Mesenchymal stem cell (in vitro differentiated cells and primary cell): ENCODE results near the gene PYROXD2.

Experiments
- DNase-seq: peaks from one replicate; pipeline ENCODE4 v3.0.0-alpha.2; 2013
- H2AFZ ChIP-seq: one replicate; pipeline ENCODE4 v1.6.1; 2013; ENCODE audit warnings: low read depth, mild to moderate bottlenecking, control low read depth, inconsistent platforms, low read length, moderate library complexity
- H2AK5ac ChIP-seq: 2 replicates; pipeline ENCODE4 v1.6.1; 2013; ENCODE audit warnings: low read length, moderate library complexity, mild to moderate bottlenecking, inconsistent platforms; ENCODE audit not compliant: severe bottlenecking
- H2BK120ac ChIP-seq: one replicate; pipeline ENCODE4 v1.6.1; 2013; ENCODE audit warnings: low read depth, mild to moderate bottlenecking, inconsistent platforms, low read length, moderate library complexity
- H2BK12ac ChIP-seq, 2 experiments: one replicate each; pipeline ENCODE4 v1.6.1; 2013; ENCODE audit warnings: inconsistent platforms in 2 of 2, low read length in 2 of 2, mild to moderate bottlenecking in 2 of 2, moderate library complexity in 2 of 2, control low read depth in 1 of 2
- H2BK15ac ChIP-seq: one replicate; pipeline ENCODE4 v1.6.1; 2013; ENCODE audit warnings: mild to moderate bottlenecking, low read depth, inconsistent platforms; ENCODE audit not compliant: poor library complexity, severe bottlenecking
- H2BK5ac ChIP-seq: 2 replicates; pipeline ENCODE4 v1.6.1; 2013; ENCODE audit warnings: low read depth, mild to moderate bottlenecking, low read length, control low read depth, inconsistent platforms; ENCODE audit not compliant: poor library complexity, severe bottlenecking
- H3K14ac ChIP-seq, 2 experiments: one replicate each; pipeline ENCODE4 v1.6.1; 2013; ENCODE audit warnings: inconsistent platforms in 2 of 2, low read length in 2 of 2, control low read depth in 1 of 2, mild to moderate bottlenecking in 1 of 2, moderate library complexity in 1 of 2
- H3K18ac ChIP-seq, 2 experiments: one replicate each; pipeline ENCODE4 v1.6.1; 2013; ENCODE audit warnings: inconsistent platforms in 2 of 2, low read length in 2 of 2, control low read depth in 1 of 2, low read depth in 1 of 2, mild to moderate bottlenecking in 1 of 2
- H3K23ac ChIP-seq, 2 experiments: one replicate each; pipeline ENCODE4 v1.6.1; 2013; ENCODE audit warnings: inconsistent platforms in 2 of 2, low read length in 2 of 2, mild to moderate bottlenecking in 2 of 2, moderate library complexity in 2 of 2, control low read depth in 1 of 2
- H3K27ac ChIP-seq: 2 replicates; pipeline ENCODE4 v1.5.1; 2013; ENCODE audit warnings: mild to moderate bottlenecking, moderate library complexity, low read length, control low read depth, inconsistent platforms; ENCODE audit not compliant: poor library complexity, severe bottlenecking
- H3K27me3 ChIP-seq, 2 experiments: 2 replicates each; pipeline versions ENCODE4 v1.6.1 to v1.7.0; 2013; ENCODE audit warnings: low read length in 2 of 2, mild to moderate bottlenecking in 2 of 2, moderate library complexity in 2 of 2, control low read depth in 1 of 2, inconsistent platforms in 1 of 2; ENCODE audit not compliant: control insufficient read depth in 1 of 2, insufficient read depth in 1 of 2
- H3K36me3 ChIP-seq, 2 experiments: 2 replicates each; pipeline versions ENCODE4 v1.6.1 to v1.7.0; 2013; ENCODE audit warnings: low read length in 2 of 2, control low read depth in 1 of 2, inconsistent platforms in 1 of 2, low read depth in 1 of 2, mild to moderate bottlenecking in 1 of 2; ENCODE audit not compliant: insufficient read depth in 2 of 2, control insufficient read depth in 1 of 2
- H3K4ac ChIP-seq, 2 experiments: one replicate each; pipeline ENCODE4 v1.6.1; 2013; ENCODE audit warnings: inconsistent platforms in 2 of 2, low read length in 2 of 2, mild to moderate bottlenecking in 2 of 2, moderate library complexity in 2 of 2, control low read depth in 1 of 2, low read depth in 1 of 2
- H3K4me1 ChIP-seq: 2 replicates; pipeline ENCODE4 v1.6.1; 2013; ENCODE audit warnings: low read depth, low read length, control low read depth; ENCODE audit not compliant: control insufficient read depth, insufficient read depth
- H3K4me2 ChIP-seq: 2 replicates; pipeline ENCODE4 v1.6.1; 2013; ENCODE audit warnings: low read length, mild to moderate bottlenecking, inconsistent platforms; ENCODE audit not compliant: poor library complexity, severe bottlenecking
- H3K4me3 ChIP-seq, 2 experiments: 2 replicates each; pipeline versions ENCODE4 v1.5.1 to v1.7.0; 2013; ENCODE audit warnings: low read length in 2 of 2, mild to moderate bottlenecking in 2 of 2, control low read depth in 1 of 2, low read depth in 1 of 2; ENCODE audit not compliant: insufficient read depth in 1 of 2
- H3K79me1 ChIP-seq: replicated peaks from 2 replicates; pipeline ENCODE4 v1.6.1; 2013; ENCODE audit warnings: mild to moderate bottlenecking, control low read depth, low read length, inconsistent platforms; ENCODE audit not compliant: poor library complexity, severe bottlenecking
- H3K9ac ChIP-seq: 2 replicates; pipeline ENCODE4 v1.7.0; 2013; ENCODE audit warnings: mild to moderate bottlenecking, low read length, moderate library complexity
- H3K9me3 ChIP-seq: 2 replicates; pipeline ENCODE4 v1.7.0; 2013; ENCODE audit warnings: mild to moderate bottlenecking, low read length; ENCODE audit not compliant: control insufficient read depth
- H4K8ac ChIP-seq: one replicate; pipeline ENCODE4 v1.6.1; 2013; ENCODE audit warnings: inconsistent platforms, mild to moderate bottlenecking, low read length, moderate library complexity
- H4K91ac ChIP-seq: one replicate; pipeline ENCODE4 v1.6.1; 2013; ENCODE audit warnings: mild to moderate bottlenecking, low read length, inconsistent platforms
- WGBS: methylation state at CpG from one replicate; pipeline ENCODE4 v1.1.7; 2013; ENCODE audit warnings: mixed read lengths; 5-methylcytosine and 5-hydroxymethylcytosine counted together

PYROXD2 gene

DNA sequence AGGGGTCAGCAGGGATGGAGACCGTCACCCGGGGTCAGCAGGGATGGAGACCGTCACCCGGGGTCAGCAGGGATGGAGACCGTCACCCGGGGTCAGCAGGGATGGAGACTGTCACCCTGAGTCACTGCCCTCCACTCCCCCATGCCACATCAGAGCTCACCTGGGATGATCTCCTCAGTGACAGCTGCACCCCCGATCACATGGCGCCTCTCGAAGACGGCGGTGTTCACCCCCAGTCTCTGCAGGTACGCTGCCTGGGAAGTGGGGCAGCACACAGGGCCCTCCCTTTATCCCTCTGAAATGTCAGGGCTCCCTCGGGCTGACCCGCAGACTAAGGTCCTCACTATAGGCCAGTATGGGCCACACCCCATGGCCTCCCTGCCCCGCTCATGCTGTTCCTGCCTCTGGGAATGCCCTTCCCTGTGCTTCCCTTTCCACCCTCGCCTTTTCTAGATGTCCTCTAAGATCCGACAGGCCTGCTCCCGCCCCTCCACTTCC is 7.2 kb downstream of the PYROXD2 start:
- 96% methylated on average over 18 of the region's 18 CpGs for WGBS
- Histone ChIP-seq H3K14ac (no peak overlapping the region), H3K36me3 (peaks cover 3 to 31% of the 10 kb centered on the region in 2 experiments), H3K79me1 (peaks cover 3% of the 10 kb centered on the region), H4K91ac (no peak overlapping the region), H3K9ac (no peak overlapping the region), H2BK120ac (no peak overlapping the region), H3K4me2 (no peak overlapping the region), H3K9me3 (no peaks in the 10 kb centered on the region), H3K4ac (no peak overlapping the region), H2BK5ac (no peak overlapping the region), H2BK12ac (no peak overlapping the region), H2AFZ (no peak overlapping the region), H2BK15ac (no peak overlapping the region), H3K23ac (no peak overlapping the region), H4K8ac (no peak overlapping the region), H3K18ac (no peak overlapping the region), H3K27ac (no peak overlapping the region), H3K4me3 (no peak overlapping the region), H3K4me1 (peaks cover 16% of the 10 kb centered on the region), H3K27me3 (no peaks in the 10 kb centered on the region), H2AK5ac (no peak overlapping the region)
- DNase-seq = no peak

DNA sequence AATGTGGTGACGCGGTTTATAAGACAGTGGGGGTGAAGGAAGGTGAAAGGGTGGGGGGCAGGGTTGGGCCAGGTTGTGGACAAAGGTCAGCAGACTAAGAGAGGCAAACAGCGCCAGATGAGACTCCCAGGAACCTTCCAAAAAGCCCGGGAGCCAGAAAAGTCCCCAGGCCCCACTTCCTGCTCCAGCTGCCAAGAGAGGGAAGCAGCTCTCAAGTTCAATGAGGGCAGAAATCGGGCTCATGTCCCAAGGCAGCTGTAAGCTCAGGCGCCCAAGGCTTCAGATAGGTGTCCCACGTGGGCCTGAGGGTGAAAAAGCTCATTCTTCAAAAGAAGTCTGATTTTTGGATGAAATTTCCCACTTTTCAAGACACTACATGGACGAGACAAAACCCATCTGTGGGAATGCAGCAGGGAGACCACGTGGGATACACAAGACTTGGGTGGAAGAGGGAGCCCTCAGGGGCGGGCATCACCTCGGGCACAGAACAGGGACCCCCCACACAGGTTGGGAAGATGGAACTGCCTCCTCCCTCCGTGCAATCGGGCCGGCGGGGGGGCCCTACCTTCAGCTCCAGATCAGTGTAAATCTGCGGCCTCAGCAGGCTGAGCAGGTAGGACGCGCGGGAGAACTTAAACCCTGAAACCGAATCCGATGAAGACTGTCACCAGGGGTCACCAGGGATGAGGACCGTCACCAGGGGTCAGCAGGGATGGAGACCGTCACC is 7.8 kb downstream of the PYROXD2 start:
- Histone ChIP-seq H3K27ac (no peak overlapping the region), H3K14ac (no peak overlapping the region), H3K9me3 (no peaks in the 10 kb centered on the region), H2AFZ (no peak overlapping the region), H2BK15ac (no peak overlapping the region), H3K79me1 (peaks cover 3% of the 10 kb centered on the region), H3K36me3 (peaks cover 3 to 35% of the 10 kb centered on the region in 2 experiments), H2BK12ac (no peak overlapping the region), H3K4me3 (no peak overlapping the region), H4K91ac (no peak overlapping the region), H3K18ac (no peak overlapping the region), H2AK5ac (no peak overlapping the region), H4K8ac (no peak overlapping the region), H3K23ac (no peak overlapping the region), H3K4ac (no peak overlapping the region), H2BK120ac (no peak overlapping the region), H3K4me1 (peaks cover 15% of the 10 kb centered on the region), H3K9ac (no peak overlapping the region), H3K4me2 (no peak overlapping the region), H2BK5ac (no peak overlapping the region), H3K27me3 (no peaks in the 10 kb centered on the region)
- WGBS = 95% methylated on average over 23 of the region's 23 CpGs
- DNase-seq = no peak

DNA sequence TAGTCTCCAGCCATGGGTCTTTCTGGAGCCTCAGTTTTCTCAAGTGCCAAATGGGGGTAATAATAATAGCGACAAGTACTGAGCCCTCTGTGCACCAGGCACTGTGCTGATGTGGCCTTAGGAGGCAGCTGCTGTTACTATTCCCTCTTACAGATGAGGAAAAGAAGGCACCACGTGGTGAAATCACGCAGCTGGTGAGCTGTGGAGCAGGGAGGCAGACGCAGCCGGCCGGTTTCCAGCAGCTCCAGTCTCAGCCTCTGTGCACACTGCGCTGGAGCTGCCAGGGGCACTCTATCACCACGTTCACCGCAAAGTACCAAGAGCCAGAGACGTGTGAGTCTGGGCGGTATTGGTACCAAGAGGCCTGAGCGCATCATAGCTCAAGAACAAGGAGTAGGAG is 9.6 kb downstream of the PYROXD2 start:
- H2AK5ac ChIP-seq = no peak overlapping the region
- H3K36me3 ChIP-seq = peaks cover 3 to 27% of the 10 kb centered on the region in 2 experiments
- H3K23ac ChIP-seq = no peak overlapping the region
- H3K14ac ChIP-seq = no peak overlapping the region
- no peak overlapping the region for H3K4me3 ChIP-seq
- H3K9ac ChIP-seq = peak overlapping the region; percentile 84
- no peak overlapping the region for H2BK5ac ChIP-seq
- peaks cover 10% of the 10 kb centered on the region for H3K4me1 ChIP-seq
- no peak overlapping the region for H2BK15ac ChIP-seq
- H3K4ac ChIP-seq = no peak overlapping the region
- H2BK120ac ChIP-seq = no peak overlapping the region
- H4K91ac ChIP-seq = peak overlapping the region; percentile 9
- no peak overlapping the region for H3K18ac ChIP-seq
- H2BK12ac ChIP-seq = peak overlapping the region in 1 of 2 experiments; percentile 21
- no peaks in the 10 kb centered on the region for H3K9me3 ChIP-seq
- no peak overlapping the region for H3K4me2 ChIP-seq
- peaks cover 3% of the 10 kb centered on the region for H3K79me1 ChIP-seq
- 95% methylated on average over 12 of the region's 12 CpGs for WGBS
- no peak for DNase-seq
- no peak overlapping the region for H4K8ac ChIP-seq
- no peak overlapping the region for H3K27ac ChIP-seq
- H3K27me3 ChIP-seq = no peaks in the 10 kb centered on the region
- no peak overlapping the region for H2AFZ ChIP-seq

DNA sequence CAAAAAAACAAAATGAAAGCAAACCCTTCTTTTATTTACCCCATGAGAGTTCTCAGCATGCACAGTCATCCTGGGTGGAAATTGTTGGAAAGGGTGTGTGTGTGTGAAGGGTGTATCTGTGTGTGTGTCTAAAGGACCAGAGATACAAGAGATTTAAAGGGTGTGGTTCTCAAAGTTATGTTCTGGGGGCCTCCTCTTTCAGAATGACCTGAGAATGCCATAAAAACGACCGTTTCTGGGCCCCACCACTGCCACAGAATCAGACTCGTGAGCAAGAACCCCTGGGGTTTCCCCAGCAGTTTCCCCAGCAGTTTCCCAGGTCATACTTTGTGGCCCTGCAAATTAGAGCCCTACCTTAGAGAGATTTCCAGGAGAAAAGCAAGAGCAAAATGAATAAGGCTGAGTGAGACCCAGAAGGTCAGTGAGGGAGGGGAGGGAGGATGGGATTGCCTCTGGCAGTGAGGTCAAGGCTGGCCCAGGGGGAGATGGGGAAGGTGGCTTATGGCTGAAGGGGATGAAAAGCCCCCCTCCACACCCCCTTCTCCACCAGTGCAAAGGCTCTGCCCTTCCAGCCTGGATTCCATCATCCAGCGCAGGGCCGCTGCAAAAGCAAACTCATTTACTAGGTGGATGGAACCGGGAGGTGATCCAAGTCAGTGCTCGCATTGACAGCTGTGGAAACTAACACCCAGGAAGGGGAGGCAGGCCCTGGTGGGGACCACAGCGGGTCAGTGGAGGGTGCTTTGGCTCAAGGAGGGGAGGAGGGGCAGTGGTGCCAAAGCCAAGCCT is 10.2 kb downstream of the PYROXD2 start:
- Histone ChIP-seq H2AFZ (no peak overlapping the region), H4K91ac (peak overlapping the region; percentile 43), H3K14ac (no peak overlapping the region), H3K27ac (peak overlapping the region; percentile 4), H2BK15ac (no peak overlapping the region), H2BK12ac (peak overlapping the region; percentile 5 to 37), H3K18ac (peak overlapping the region in 1 of 2 experiments; percentile 21), H3K4me2 (peak overlapping the region; percentile 7), H3K23ac (no peak overlapping the region), H3K9me3 (no peaks in the 10 kb centered on the region), H3K9ac (peak overlapping the region; percentile 84), H3K79me1 (peaks cover 3% of the 10 kb centered on the region), H3K36me3 (peaks cover under 1 to 28% of the 10 kb centered on the region in 2 experiments), H3K4me3 (peak overlapping the region in 1 of 2 experiments; percentile 60), H4K8ac (peak overlapping the region; percentile 69), H3K4ac (no peak overlapping the region), H2AK5ac (no peak overlapping the region), H2BK5ac (no peak overlapping the region), H3K4me1 (peaks cover 10% of the 10 kb centered on the region), H2BK120ac (peak overlapping the region; percentile 11), H3K27me3 (no peaks in the 10 kb centered on the region)
- 73% methylated on average over 8 of the region's 8 CpGs for WGBS
- peak; percentile 51 for DNase-seq
